GM18870 (cell line): ENCODE data around the gene NR5A1.

Source experiments
- ATAC-seq: cut with Tn5 transposase; IDR thresholded peaks from one replicate; pipeline ENCODE4 v1.9.1; 2021; ENCODE audit warnings: moderate library complexity; ENCODE audit not compliant: unreplicated experiment

The NR5A1 gene

DNA sequence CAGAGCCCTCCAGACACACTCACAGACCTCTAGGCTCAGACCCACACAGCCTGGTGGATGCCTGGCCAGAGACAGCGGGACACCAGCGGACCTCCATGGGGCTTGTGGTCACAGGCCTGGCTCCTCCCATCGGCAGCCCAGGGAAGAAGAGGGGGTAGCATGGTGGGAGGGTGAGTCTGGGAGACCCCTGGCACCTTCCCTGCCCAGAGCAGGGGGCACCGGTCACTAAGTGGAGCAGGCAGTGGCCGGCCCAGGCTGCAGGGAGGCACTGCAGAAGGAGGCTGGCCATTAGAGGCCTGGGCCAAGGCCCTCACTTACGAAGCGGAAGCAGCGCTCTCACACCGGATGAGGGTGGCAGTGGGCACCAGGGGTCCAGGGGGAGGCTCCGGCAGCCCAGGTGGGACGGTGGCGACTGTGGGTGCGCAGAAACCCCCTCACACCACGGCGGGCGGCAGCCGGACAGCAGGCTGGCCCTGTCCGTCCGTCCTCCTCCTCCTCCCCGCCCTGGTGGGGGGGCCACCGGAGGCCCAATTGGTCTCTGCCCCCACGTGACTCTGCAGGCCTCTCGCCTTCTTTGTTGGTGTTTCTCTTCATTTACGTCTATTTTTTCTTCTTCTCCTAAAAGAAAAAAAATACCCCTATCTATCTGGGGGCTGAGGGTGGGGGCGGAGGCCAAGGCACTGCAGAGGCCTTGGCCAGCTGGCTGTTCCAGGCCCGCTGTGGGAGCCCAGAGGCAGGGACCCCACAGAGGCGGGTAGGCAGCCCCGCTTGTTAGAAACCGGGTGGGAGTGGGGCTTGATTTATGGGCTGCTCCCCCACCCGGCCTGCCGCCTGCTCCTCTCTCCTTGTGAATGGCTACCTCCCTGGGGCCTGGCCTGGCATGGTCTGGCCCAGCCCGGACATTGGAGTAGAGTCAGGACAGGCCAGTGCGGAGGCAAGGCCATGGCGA lies at the start of gene NR5A1:
NR5A1 (minus strand) TSS at position 469 of the 949 bp plus-strand sequence. CDS start 4,004 bp downstream, outside the sequence.
- ATAC-seq = no peak

DNA sequence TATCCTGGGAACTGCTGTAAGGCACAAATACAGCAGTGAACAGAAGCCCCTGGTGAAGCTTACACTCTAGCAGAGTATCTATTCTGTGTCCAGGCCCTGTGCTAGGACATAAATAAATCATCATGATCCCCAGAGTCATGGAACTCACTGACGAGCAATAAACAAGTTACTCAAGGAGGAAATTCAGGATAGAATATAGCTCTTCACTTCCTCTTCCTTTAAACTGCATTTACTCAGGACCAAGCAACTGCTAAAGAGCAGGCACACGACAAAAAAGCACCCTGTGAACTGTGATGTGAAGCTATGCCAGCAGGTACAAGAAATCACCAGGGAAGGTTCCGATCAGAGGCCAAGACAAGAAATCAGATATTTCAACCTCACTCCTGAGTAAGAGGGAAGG lies 47.8 kb upstream of the NR5A1 start:
- ATAC-seq = no peak

DNA sequence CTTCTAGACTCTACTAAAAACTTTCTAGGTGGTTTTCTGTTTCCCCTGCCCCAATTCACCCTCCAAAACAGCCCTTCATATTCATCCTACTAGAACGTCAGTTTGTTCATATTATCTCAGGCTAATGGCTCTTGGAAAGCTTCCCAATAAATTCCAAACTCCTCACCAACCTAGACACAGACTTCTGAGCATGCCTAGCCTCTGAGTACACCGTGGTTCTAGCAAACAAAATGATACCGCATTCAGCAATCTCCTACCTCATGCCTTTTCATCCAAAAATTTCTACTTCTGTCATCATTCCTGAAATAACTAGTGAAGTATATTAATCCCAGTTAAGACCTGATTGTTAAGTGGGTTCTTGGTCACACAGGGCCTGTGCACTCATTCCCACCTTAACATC lies 46.5 kb upstream of the NR5A1 start:
- no peak for ATAC-seq

GRCh38 chr9:124552273-124552605 lies 45.0 kb upstream of the NR5A1 start:
- no peak for ATAC-seq

DNA sequence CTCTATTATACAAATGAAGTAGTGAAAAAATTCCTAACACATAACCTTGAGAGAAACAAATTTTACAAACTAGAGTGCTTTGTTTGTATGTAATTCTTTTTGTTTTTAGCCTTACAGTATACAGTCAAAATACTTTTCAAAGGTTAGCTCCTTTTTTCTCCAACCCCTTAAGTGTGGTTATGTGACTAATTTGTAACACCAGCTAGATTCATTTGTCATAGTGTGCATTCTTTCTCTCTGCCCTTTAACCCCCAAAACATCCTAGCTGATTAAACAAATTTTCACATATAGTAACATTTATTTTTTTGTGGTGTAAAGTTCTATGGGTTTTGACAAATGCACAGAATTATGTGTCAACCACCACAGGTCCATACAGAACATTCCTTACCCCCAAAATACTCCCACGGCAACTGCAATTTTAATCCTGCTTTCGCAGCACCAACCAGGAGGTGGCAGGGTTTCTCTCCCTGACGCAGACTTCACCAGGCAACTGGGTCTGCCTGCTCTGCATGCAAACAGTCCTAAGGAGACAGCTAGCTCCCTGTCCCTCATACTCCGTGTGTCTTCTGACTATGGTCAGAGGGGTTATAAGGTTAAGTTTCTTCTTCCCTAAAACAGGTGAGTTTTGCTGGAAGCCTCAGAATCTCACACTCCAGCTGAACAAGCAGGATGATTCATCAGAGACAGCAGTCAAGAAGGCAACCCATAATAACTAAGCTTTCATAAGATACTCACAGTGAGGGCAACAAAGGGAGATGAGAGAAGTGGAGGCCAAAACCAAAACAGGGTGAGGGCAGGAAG lies 44.5 kb upstream of the NR5A1 start:
- no peak for ATAC-seq

DNA sequence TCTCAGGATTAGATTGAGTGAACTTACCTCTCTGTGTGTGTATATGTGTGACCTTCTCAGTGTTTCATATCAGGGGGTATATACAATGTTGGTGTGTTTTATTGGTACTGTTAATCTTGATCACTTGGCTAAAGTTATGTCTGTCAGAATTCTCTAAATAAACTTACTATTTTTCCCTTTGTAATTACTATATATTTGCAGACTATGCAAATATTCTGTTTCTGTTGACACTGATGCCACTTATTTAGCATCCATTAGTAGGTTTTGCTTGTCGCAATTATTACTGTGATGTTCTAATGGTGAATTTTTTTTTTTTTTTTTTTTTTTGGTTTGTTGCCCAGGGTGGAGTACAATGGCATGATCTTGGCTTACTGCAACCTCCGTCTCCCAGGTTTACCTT lies 42.9 kb upstream of the NR5A1 start:
- ATAC-seq = no peak

GRCh38 chr9:124549016-124549415 lies 41.8 kb upstream of the NR5A1 start:
- ATAC-seq = no peak

- ATAC-seq = no peak
Measured at GRCh38 chr9:124544535-124544934, 37.3 kb upstream of the NR5A1 start.

DNA sequence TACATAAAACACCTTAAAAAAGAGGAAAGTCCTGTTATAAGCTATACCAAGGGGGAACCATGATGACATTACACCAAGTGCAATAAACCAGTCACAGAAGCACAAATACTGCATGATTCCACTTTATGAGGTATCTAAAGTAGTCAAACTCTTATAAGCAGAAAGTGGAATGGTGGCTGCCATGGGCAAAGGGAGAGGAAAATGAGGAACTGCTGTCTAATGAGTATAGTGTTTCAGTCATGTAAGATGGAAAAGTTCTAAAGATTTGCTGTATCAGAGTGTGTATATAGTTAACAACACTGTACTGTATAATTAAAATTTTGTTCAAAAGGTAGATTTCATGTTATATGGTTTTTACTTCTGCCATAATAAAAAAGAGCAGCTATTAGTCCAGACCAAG lies 34.6 kb upstream of the NR5A1 start:
- ATAC-seq = no peak

DNA sequence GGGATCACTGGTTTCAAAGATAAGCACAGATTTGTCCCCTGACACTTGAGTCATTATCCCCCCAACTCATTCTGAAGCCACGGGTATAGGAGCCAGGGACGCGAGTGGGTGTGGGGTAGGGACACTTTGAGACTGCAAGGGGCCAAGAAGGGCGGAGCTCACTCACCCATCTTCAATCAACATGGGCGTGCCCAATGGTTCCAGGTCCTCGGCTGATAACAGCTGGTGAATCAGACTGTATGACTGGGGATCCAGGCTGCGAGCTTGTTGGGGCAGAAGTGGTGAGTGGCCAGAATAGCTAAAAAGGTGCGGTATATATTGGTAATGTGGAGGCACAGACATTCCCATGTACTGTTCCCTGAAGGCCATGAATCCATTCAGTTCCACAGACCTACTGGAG lies 30.7 kb upstream of the NR5A1 start:
- ATAC-seq = no peak

- ATAC-seq = no peak
Measured at GRCh38 chr9:124535846-124536245, 28.6 kb upstream of the NR5A1 start.

- no peak for ATAC-seq
Measured at GRCh38 chr9:124532897-124533296, 25.7 kb upstream of the NR5A1 start.

DNA sequence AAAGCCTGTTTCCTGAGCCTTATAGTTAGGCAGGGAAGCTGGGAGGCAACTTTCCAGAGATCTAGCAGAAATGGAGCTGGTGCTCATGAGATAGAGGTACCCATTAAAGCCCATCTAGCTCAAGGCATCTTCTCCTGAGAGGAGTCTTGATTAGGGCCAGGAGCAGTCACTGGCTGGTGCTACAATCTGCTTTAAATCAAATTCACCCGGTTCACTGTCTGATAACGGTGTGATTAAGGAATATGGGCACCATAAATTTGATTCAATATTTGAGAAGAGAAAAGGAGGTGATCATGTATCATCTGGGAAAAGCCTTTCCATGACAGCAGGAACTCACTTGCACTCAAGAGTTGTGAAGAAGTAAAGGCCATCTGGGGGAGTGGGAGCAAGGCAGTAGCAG lies 23.9 kb upstream of the NR5A1 start:
- ATAC-seq = no peak

GRCh38 chr9:124530246-124530645 lies 23.0 kb upstream of the NR5A1 start:
- no peak for ATAC-seq

DNA sequence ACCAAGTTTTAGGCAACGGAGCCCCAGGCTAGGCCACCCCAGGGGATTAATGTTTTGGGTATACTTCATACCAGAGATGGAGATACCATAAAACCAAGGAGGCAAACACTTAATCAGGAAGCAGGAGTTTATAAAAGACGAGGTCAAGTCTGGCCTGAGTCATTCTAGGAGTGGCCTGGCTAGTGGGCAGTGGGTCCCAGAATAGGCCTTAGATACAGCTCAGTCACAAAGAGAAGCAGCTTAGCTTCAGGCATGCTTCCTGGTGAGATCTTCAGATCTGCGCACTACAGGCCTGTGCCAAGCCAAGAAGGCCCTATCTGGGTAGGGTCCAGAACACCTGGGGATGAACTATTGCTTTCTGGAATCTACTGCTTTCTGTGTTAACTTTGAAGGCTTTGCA lies 20.6 kb upstream of the NR5A1 start:
- no peak for ATAC-seq

DNA sequence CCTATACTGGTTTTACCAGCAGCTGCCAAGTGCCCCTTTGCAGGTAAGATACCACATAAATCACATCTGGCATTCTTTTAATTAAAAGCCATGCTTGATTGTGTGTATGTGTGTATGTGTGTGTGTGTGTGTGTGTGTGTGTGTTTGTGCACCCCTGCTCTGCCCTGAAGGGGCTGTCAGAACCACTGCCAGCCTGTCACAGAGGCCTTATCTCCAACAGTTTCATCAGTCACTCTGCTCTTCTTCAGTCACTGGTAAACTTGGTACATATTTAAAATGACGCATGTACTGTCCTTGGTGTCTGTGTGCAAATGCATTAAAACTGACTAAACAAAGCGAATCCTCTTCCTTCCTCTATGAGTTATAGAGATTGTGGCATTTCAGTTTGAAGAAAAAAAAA lies 19.0 kb upstream of the NR5A1 start:
- ATAC-seq = no peak

DNA sequence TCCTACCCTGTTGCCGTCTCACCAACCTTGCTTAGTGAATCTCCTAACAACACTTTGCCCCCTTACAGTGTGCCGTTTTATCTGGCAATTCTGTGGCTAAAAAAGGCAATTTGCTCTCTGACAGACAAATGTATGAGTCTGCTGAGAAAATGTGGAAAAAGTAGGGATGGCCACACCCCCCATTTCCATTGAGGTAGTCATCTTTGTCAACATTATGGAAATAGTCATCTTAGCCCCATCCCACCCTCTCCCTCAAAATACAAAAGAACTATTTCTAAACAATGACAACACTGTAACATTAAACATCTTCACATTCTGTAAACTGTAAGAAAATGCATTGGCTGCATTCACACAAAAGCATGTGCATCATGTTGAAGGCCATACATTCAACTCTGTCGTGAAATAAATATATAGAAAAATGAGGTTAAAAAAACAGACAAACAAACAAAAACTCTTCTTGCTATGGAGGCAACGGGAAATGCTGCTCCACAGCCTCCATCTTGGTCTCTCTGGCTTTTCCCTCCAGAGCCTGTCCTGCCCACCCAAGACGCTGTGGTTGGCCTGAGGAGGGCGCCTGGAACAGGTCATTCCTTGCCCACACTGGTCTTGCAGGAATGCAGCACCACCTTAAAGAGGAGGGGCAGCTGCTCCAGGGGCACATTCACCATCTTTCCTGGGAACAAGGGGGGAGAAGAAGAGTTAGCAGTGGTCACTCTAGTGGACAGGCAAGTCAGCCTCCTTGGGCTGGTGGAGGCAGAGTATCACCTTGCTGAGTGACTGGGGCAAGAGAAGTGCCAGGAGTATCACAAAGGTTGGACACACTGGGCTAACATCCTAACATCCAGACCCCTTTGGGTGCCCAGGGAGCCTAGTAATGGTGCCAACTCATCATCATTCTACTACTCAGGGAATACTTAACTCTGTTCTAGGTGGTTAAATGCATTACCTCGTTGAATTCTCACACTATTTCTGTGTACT lies 15.2 kb upstream of the NR5A1 start:
- ATAC-seq = no peak

DNA sequence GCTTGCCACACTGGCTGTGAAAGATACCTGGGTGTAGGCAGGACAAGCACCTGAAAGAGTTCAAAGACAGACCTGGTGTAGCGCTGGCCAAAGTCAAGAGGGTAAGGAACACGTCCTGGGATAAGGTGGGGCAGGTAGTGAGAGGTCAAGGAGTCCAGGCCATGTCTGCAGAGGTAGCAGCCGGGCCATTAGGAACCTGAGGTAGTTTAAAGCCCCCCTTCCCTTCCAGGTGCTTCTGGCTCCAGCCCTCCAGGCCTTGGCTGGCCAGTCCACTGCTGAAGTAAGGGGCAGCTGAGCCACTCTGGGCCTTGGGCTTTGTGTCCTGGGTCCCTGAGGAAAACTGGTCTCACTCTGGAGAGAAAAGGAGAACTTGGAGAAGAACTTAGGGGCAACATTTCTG lies 13.9 kb upstream of the NR5A1 start:
- ATAC-seq = no peak

DNA sequence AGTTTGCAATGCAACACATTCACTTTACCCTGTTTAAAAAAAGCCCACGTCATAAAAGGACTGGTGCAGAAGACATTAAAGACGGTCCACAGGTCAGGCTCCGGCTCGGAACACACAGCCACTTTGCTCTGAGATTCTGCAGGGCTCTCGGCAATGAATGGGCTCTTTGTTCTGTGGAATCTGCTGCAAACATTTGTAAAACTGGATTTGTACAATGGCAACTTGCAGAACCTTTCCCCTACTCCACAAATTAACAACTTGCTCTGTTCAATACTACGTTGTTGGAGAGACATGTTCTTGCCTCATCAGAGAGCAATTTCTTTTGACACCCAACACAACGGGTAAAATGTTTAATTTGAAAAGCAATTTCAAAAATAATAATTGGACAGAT lies 13.0 kb upstream of the NR5A1 start:
- ATAC-seq = no peak

DNA sequence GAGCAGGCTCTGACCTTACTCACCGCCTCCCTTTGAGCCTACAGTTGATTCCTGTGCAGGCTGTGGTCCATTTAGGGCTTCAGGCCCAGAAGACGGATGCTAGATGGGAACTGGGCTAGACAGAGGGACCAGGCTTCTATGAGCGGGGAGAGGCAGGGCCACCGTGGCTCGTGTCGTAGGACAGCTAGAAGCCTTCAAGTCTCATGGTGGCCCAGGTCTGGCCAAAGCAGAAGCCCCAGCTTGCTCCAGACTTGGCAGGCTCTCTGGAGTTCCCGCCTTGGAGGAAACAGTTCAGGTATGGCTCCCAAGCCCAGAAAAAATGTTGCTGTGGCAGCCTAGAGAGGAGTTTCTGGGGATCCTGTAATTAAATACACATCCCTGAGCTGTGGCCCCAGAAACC lies 10.9 kb upstream of the NR5A1 start:
- ATAC-seq = no peak

DNA sequence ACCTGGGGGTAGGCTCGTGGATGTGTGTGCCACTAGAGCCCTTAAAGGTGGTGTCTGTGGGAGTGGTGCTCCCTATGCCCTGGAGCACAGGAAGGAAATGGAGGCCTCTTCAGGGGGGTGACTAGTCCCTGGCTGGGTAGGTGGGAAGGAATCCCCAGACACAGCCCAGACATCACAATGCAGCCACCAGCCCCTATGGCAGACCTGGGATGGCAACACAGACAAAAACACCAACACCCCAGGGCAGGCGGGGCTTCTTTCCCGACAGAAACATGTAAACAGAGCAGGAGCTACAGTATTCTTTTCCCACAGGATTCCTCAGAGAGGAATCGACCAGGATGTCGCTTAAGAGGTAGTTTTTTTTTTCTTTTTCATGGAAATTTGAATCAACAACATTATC lies 10.4 kb upstream of the NR5A1 start:
- ATAC-seq = no peak
